ENCODE measurements around the gene FBXO34.

- no peak for TF ChIP-seq TAF1 (IDR thresholded peaks at IDR 0.05; ENCODE audit: low read depth)
- no peak for TF ChIP-seq EP300 (IDR thresholded peaks at IDR 0.05; ENCODE audit: borderline replicate concordance)
- no peak for TF ChIP-seq REST (IDR thresholded peaks at IDR 0.05; ENCODE audit: low read depth)
- no peak for TF ChIP-seq TCF12 (IDR thresholded peaks at IDR 0.05; ENCODE audit: low read depth)
- no peak for TF ChIP-seq RAD21 (IDR thresholded peaks at IDR 0.05; ENCODE audit: low read depth)
- no peak for TF ChIP-seq FOXM1 (IDR thresholded peaks at IDR 0.05; ENCODE audit: borderline replicate concordance, low read depth)
- no peak for TF ChIP-seq EGR1 (IDR thresholded peaks at IDR 0.05)
- no peak for TF ChIP-seq YY1 (IDR thresholded peaks at IDR 0.05; ENCODE audit: low read depth)
- no peak for TF ChIP-seq CREB1 (IDR thresholded peaks at IDR 0.05; ENCODE audit: low read depth)
- no peak for TF ChIP-seq MAX (IDR thresholded peaks at IDR 0.05)
- no peak for TF ChIP-seq CEBPB (IDR thresholded peaks at IDR 0.05)
Observed at GRCh38 chr14:55309761-55310365, 38.6 kb downstream of the FBXO34 start.

Data from Ishikawa (cell line).